GM19438 (cell line): ENCODE data around the gene ITGB1BP1.

Experiments used
- ATAC-seq: cut with Tn5 transposase; IDR thresholded peaks from one replicate; pipeline ENCODE4 v1.9.1; 2021; ENCODE audit warnings: low read depth; ENCODE audit not compliant: unreplicated experiment

ITGB1BP1 gene

DNA sequence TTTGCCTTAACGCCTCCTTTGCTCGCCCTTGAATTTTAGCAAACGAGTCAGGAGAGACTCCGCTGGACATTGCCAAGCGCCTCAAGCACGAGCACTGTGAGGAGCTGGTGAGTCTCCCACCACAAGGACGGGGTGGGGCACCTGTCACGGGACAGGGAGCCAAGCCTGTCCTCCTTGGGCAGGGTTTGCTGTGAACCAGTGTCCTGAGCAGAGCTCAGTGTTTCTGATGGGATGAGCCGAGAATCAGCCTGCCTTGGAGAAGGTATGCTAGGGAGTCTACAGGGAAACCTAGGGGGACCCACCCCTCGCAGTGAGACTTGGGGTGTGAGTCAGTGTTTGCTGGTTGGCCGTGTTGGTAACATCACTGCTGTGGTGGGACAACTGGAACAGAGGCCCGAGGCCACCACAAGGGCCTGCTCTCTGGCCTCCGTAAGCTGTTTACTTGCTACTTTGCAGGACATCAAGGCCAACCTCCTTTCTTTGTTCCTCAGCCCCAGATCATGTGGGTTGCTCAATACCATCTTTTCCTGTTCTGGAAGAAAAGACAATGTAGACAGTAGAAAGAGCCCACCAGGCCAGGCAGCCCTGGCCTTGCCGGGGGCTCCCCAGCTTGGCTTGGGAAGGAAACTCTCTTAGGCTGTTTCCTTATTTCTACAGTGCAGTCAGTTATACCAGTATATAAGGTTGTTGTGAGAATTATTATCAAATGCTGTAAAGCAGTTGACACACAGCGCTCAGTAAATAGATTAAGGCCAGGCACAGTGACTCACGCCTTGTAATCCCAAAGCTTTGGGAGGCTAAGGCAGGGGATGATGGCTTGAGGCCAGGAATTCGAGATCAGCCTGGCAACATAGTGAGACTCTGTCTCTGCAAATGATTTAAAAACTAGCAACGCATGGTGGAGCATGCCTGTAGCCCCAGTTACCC is 42.4 kb downstream of the ITGB1BP1 start:
- ATAC-seq = no peak

DNA sequence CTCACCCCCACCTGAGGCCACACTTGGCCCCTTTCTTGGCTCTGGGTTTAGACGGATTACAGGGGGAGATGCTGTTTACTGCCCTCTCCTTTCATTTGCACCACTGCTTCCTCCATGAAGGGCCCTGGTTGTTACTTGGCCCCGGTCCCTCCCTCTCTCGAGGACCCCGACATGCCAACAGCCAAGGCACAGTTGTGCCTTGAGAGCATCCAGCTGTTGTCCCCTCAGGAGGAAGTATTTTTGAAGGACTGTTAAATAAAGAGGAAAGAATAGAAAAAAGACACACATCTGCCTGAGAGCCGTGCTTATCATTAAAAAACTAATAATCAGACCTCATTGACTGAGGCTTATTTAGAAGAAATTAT is 44.0 kb downstream of the ITGB1BP1 start:
- no peak for ATAC-seq

- ATAC-seq = no peak
Observed at GRCh38 chr2:9378433-9379390, 44.6 kb downstream of the ITGB1BP1 start.

DNA sequence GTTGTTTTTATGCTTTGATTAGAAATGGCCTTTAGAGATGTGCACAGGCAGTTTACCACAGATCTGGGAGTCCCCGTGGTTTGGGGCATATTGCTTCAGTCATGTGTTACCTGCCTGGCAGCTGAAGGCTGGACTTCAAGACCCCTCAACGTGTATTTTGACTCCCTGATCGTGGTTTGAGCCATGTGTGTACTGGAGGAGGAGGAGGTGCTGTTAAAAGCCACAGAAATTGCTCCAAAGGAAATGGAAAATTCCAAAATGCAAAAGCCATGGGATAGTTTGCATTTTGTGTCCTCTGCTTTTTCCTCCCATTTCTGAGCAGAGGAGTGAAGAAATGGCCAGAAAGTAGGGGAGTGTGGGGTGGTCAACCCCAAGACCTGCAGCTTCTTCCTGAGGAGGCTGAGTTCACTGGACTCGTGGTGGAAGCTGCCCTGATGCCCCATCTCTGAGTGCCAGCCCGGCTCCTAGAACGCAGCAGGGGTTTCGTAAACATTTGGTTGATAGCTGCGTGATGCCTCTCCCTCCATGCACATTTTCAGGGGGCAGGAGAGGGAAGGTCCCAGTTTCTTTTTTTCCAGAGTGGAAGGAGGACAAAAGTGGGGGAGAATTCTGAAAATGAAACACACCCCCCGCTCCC is 45.7 kb downstream of the ITGB1BP1 start:
- no peak for ATAC-seq

DNA sequence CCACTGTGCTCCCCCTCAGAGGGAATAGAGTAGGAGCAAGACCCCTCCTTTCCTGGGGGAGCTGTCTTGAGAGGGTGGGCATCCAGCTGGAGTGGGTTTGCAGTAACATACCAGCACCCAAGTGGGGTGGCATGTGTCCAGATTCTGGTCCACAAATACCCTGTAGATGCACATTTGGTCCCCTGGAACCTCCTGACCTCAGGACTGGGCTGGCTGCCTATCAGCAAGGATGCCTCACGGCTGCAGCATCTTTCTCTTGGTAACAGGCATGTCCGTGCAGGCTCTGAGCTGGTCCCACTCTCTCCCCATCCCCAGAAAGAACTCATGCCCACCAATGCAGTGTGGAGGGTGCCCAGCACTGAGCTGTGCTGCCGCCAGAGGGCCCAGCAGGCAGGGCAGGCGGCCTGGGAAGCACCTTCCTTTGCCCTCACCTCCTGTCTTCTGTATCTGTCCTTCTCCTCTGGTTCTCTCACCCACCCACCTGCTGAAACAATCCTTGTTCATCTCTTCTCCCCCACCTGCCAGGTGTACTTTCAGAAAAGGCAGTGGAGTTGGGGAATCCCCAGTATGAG is 47.4 kb downstream of the ITGB1BP1 start:
- ATAC-seq = no peak

- no peak for ATAC-seq
Observed at GRCh38 chr2:9374071-9374730, 49.1 kb downstream of the ITGB1BP1 start.

GRCh38 chr2:9373476-9373875 is 49.9 kb downstream of the ITGB1BP1 start:
- ATAC-seq = no peak

DNA sequence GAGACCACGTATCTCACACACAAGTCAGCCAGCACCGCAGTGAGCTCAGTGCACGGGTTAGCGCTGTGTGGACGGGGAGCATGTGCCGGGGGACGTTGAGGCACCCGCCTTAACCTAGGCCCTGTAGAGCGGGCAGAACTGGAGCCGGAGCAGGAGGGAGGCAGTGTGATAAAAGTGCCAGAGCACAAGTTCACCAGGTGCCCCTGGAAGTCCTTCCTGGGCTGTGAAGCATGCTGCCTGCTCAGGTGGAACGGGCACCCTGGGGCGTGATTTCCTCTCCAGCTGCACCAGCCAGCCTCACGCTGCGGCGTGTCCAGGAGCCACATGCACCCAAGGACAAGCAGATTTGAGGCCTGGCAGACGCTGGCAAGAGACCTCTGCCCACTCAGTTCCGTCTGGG is 50.3 kb downstream of the ITGB1BP1 start:
- no peak for ATAC-seq

- ATAC-seq = no peak
Observed at GRCh38 chr2:9370746-9371145, 52.6 kb downstream of the ITGB1BP1 start.

DNA sequence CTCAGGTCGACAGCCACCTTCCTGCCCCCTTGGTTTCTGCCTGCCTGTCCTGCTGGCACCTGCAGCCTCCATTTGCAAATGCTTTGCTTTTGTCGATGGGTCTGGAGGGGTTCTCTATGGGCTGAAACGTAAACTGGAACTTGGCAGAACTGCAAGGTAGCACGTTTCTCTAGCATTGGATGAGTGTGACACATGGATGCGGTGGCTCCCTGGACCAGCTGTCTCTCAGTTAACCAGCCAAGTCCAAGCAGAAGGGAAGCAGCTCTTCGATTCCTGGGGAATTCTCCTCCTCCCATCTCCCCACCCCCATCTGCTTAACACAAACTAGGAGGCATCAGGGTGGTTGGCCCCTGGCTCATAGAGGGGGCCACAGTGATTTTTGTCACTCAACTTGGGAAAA is 57.3 kb downstream of the ITGB1BP1 start:
- ATAC-seq = no peak

GRCh38 chr2:9365498-9366019 is 57.8 kb downstream of the ITGB1BP1 start:
- no peak for ATAC-seq

GRCh38 chr2:9364791-9365497 is 58.4 kb downstream of the ITGB1BP1 start:
- ATAC-seq = no peak

GRCh38 chr2:9364373-9364772 is 59.0 kb downstream of the ITGB1BP1 start:
- no peak for ATAC-seq

- no peak for ATAC-seq
Observed at GRCh38 chr2:9360701-9361100, 62.6 kb downstream of the ITGB1BP1 start.

DNA sequence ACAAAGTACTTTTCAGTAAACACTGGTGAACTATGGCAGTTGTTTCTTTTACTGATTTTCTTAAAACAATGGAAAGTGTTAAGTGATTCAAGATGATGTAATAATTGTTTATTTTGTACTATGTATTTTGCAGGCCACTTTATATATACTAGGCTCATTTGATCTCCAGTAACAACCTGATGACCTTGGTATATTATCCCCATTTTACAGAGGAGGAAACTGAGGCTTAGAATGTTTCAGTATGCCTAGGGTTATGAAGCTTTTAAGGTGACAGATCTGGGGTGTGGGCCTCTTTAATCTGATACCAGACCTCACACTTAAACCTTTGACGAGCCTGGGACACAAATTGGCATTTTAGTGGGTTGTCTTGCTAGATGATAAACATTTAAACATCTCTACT is 63.2 kb downstream of the ITGB1BP1 start:
- no peak for ATAC-seq

DNA sequence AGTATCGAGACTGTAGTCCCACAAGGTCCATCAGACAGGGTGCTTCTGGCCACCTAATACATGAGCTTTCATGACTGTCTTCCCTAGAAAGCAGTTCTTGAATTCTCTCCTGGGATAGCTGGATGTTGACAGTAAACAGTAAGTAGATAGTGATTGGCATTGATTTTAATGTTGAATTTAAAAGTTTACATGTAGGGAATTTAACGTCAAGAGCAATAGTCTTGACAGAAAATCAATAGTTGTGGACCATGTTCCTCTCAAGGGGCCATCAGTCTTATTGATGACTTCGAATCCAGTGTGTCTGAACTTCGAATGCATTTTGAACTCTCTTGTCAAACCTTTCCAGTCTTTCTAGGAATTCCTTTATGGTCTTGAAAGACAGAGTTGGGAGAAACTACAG is 63.9 kb downstream of the ITGB1BP1 start:
- ATAC-seq = no peak

- no peak for ATAC-seq
Observed at GRCh38 chr2:9358846-9359245, 64.5 kb downstream of the ITGB1BP1 start.

DNA sequence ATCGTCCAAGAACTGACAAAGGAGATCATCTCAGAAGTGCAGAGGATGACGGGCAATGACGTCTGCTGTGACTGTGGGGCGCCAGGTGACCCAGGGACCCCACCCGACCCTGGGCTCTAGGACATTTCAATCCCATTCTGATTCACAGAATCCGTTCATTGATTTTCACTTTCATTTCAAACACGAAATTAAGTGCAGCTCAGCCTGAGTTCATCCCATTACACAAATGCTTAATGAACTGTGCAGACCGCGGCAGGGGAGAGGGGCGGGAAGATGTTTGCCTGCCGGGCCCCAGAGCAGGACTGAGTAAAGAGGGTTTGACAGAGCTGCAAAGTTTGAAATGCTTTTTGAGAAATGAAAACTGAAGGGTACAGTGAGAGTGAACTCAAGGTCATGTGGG is 67.1 kb downstream of the ITGB1BP1 start:
- no peak for ATAC-seq

DNA sequence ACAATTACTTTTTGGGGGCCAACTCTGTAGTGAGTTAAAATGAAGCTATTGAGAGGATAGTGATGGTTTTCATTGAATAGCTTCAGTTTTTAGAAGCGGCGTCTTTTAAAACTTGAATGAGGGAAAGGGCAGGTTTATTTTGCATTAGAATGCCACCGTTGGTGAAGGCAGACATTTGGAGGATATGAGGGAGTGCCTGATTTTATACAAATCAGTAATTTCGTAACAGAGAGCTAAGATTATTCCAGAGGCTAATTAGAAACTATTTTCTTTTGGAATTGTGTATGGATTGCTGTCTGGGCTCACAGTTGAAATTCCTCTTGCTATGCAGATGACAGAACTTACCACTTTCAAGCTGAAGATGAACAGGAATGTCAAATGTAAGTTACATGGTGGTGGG is 67.6 kb downstream of the ITGB1BP1 start:
- ATAC-seq = no peak
